ENCODE measurements around the gene MTNR1B.

MTNR1B gene

GRCh38 chr11:93020248-93021046 lies 51.0 kb downstream of the MTNR1B start:
- Histone ChIP-seq H2AK5ac (ENCODE audit: low read length, severe bottlenecking) (no peak overlapping the region), H3K9ac (ENCODE audit: low read length) (peak overlapping the region; percentile 66), H2BK5ac (ENCODE audit: low read depth, low read length, poor library complexity, severe bottlenecking) (peak overlapping the region; percentile 89), H3K4me1 (ENCODE audit: control insufficient read depth, insufficient read depth, low read depth, low read length) (peaks cover 9% of the 10 kb centered on the region), H3K4ac (ENCODE audit: low read depth in 1 of 2, low read length in 2 of 2) (peak overlapping the region in 1 of 2 experiments; percentile 24), H3K4me3 (ENCODE audit: insufficient read depth in 1 of 2, low read depth in 1 of 2, low read length in 2 of 2) (no peak overlapping the region), H3K36me3 (ENCODE audit: control insufficient read depth in 1 of 2, insufficient read depth in 2 of 2, low read depth in 1 of 2, low read length in 2 of 2) (no peaks in the 10 kb centered on the region), H4K91ac (ENCODE audit: low read length) (no peak overlapping the region), H3K9me3 (ENCODE audit: control insufficient read depth, low read length) (no peaks in the 10 kb centered on the region), H4K8ac (ENCODE audit: low read length) (no peak overlapping the region), H3K23ac (ENCODE audit: low read length in 2 of 2) (no peak overlapping the region), H3K14ac (ENCODE audit: low read length in 2 of 2) (no peak overlapping the region), H3K4me2 (ENCODE audit: low read length, poor library complexity, severe bottlenecking) (peak overlapping the region; percentile 36), H3K18ac (ENCODE audit: low read depth in 1 of 2, low read length in 2 of 2) (no peak overlapping the region), H3K27me3 (ENCODE audit: control insufficient read depth in 1 of 2, insufficient read depth in 1 of 2, low read length in 2 of 2) (no peaks in the 10 kb centered on the region), H2AFZ (ENCODE audit: low read depth, low read length) (no peak overlapping the region), H2BK15ac (ENCODE audit: low read depth, poor library complexity, severe bottlenecking) (no peak overlapping the region), H2BK120ac (ENCODE audit: low read depth, low read length) (no peak overlapping the region), H3K27ac (ENCODE audit: low read length, poor library complexity, severe bottlenecking) (peak overlapping the region; percentile 92), H3K79me1 (replicated peaks; ENCODE audit: low read length, poor library complexity, severe bottlenecking) (no peaks in the 10 kb centered on the region), H2BK12ac (ENCODE audit: low read length in 2 of 2) (no peak overlapping the region)
- peak; percentile 72 for DNase-seq
- 22% methylated on average over 4 of the region's 5 CpGs for WGBS

GRCh38 chr11:93024369-93024768 lies 54.9 kb downstream of the MTNR1B start:
- 73% methylated on average over 1 of the region's 1 CpG for WGBS
- Histone ChIP-seq H3K79me1 (replicated peaks; ENCODE audit: low read length, poor library complexity, severe bottlenecking) (no peaks in the 10 kb centered on the region), H2BK15ac (ENCODE audit: low read depth, poor library complexity, severe bottlenecking) (no peak overlapping the region), H2BK12ac (ENCODE audit: low read length in 2 of 2) (no peak overlapping the region), H4K91ac (ENCODE audit: low read length) (no peak overlapping the region), H3K18ac (ENCODE audit: low read depth in 1 of 2, low read length in 2 of 2) (no peak overlapping the region), H3K36me3 (ENCODE audit: control insufficient read depth in 1 of 2, insufficient read depth in 2 of 2, low read depth in 1 of 2, low read length in 2 of 2) (no peaks in the 10 kb centered on the region), H3K4ac (ENCODE audit: low read depth in 1 of 2, low read length in 2 of 2) (no peak overlapping the region), H2AK5ac (ENCODE audit: low read length, severe bottlenecking) (no peak overlapping the region), H3K9ac (ENCODE audit: low read length) (no peak overlapping the region), H3K23ac (ENCODE audit: low read length in 2 of 2) (no peak overlapping the region), H4K8ac (ENCODE audit: low read length) (no peak overlapping the region), H3K27ac (ENCODE audit: low read length, poor library complexity, severe bottlenecking) (no peak overlapping the region), H3K27me3 (ENCODE audit: control insufficient read depth in 1 of 2, insufficient read depth in 1 of 2, low read length in 2 of 2) (no peaks in the 10 kb centered on the region), H3K4me3 (ENCODE audit: insufficient read depth in 1 of 2, low read depth in 1 of 2, low read length in 2 of 2) (no peak overlapping the region), H3K4me1 (ENCODE audit: control insufficient read depth, insufficient read depth, low read depth, low read length) (peaks cover 9% of the 10 kb centered on the region), H2AFZ (ENCODE audit: low read depth, low read length) (no peak overlapping the region), H3K4me2 (ENCODE audit: low read length, poor library complexity, severe bottlenecking) (no peak overlapping the region), H2BK120ac (ENCODE audit: low read depth, low read length) (no peak overlapping the region), H3K9me3 (ENCODE audit: control insufficient read depth, low read length) (no peaks in the 10 kb centered on the region), H2BK5ac (ENCODE audit: low read depth, low read length, poor library complexity, severe bottlenecking) (no peak overlapping the region), H3K14ac (ENCODE audit: low read length in 2 of 2) (no peak overlapping the region)
- DNase-seq: no peak

- H2BK15ac ChIP-seq (ENCODE audit: low read depth, poor library complexity, severe bottlenecking): no peak overlapping the region
- H3K18ac ChIP-seq (ENCODE audit: low read depth in 1 of 2, low read length in 2 of 2): no peak overlapping the region
- no peak overlapping the region for H2BK12ac ChIP-seq (ENCODE audit: low read length in 2 of 2)
- H3K14ac ChIP-seq (ENCODE audit: low read length in 2 of 2): no peak overlapping the region
- WGBS: 88% methylated on average over 3 of the region's 3 CpGs
- no peak overlapping the region for H3K4me2 ChIP-seq (ENCODE audit: low read length, poor library complexity, severe bottlenecking)
- no peak overlapping the region for H4K8ac ChIP-seq (ENCODE audit: low read length)
- H3K4me1 ChIP-seq (ENCODE audit: control insufficient read depth, insufficient read depth, low read depth, low read length): peaks cover 8% of the 10 kb centered on the region
- H3K23ac ChIP-seq (ENCODE audit: low read length in 2 of 2): no peak overlapping the region
- DNase-seq: no peak
- no peaks in the 10 kb centered on the region for H3K27me3 ChIP-seq (ENCODE audit: control insufficient read depth in 1 of 2, insufficient read depth in 1 of 2, low read length in 2 of 2)
- H3K4ac ChIP-seq (ENCODE audit: low read depth in 1 of 2, low read length in 2 of 2): no peak overlapping the region
- H2AFZ ChIP-seq (ENCODE audit: low read depth, low read length): no peak overlapping the region
- H3K4me3 ChIP-seq (ENCODE audit: insufficient read depth in 1 of 2, low read depth in 1 of 2, low read length in 2 of 2): no peak overlapping the region
- H2BK120ac ChIP-seq (ENCODE audit: low read depth, low read length): no peak overlapping the region
- no peak overlapping the region for H3K27ac ChIP-seq (ENCODE audit: low read length, poor library complexity, severe bottlenecking)
- no peak overlapping the region for H3K9ac ChIP-seq (ENCODE audit: low read length)
- H2AK5ac ChIP-seq (ENCODE audit: low read length, severe bottlenecking): no peak overlapping the region
- no peaks in the 10 kb centered on the region for H3K79me1 ChIP-seq (replicated peaks; ENCODE audit: low read length, poor library complexity, severe bottlenecking)
- H3K9me3 ChIP-seq (ENCODE audit: control insufficient read depth, low read length): no peaks in the 10 kb centered on the region
- no peaks in the 10 kb centered on the region for H3K36me3 ChIP-seq (ENCODE audit: control insufficient read depth in 1 of 2, insufficient read depth in 2 of 2, low read depth in 1 of 2, low read length in 2 of 2)
- no peak overlapping the region for H2BK5ac ChIP-seq (ENCODE audit: low read depth, low read length, poor library complexity, severe bottlenecking)
- no peak overlapping the region for H4K91ac ChIP-seq (ENCODE audit: low read length)
Measured at GRCh38 chr11:93025558-93026255, 56.3 kb downstream of the MTNR1B start.

DNA sequence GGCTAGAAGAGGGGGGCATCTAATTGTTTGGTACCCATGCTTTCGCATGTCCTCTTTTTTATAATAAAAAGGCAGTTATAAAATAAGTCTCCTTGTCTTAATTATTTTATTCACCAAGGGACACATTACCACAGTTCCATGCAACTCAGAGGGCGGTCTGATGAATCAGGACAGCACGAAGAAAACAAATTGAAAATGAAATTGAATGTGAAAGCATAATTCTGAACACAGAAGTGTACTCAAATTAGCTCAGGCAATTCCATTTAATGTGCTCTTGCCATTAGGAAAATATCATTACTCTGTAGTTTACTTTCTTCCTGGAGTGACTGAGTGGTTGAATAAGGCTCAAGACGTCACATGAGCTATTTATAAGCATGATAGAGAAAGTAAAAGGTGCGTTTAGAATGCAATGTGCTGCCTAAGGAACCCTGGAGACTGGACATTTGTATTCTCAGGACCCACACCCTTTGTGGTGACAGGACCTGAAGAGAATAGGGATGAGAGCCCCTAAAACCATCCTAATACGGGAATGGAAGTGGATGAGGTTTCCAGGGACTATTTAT lies 59.6 kb downstream of the MTNR1B start:
- no peak overlapping the region for H4K8ac ChIP-seq (ENCODE audit: low read length)
- no peak overlapping the region for H3K23ac ChIP-seq (ENCODE audit: low read length in 2 of 2)

More for the DNA sequence above, 59.6 kb downstream of the MTNR1B start:
- no peak overlapping the region for H3K4me3 ChIP-seq (ENCODE audit: insufficient read depth in 1 of 2, low read depth in 1 of 2, low read length in 2 of 2)
- H3K4me1 ChIP-seq (ENCODE audit: control insufficient read depth, insufficient read depth, low read depth, low read length): peaks cover 7% of the 10 kb centered on the region
- no peak for DNase-seq
- no peaks in the 10 kb centered on the region for H3K36me3 ChIP-seq (ENCODE audit: control insufficient read depth in 1 of 2, insufficient read depth in 2 of 2, low read depth in 1 of 2, low read length in 2 of 2)
- no peak overlapping the region for H3K9ac ChIP-seq (ENCODE audit: low read length)
- H3K4me2 ChIP-seq (ENCODE audit: low read length, poor library complexity, severe bottlenecking): no peak overlapping the region
- H2AK5ac ChIP-seq (ENCODE audit: low read length, severe bottlenecking): no peak overlapping the region
- no peaks in the 10 kb centered on the region for H3K9me3 ChIP-seq (ENCODE audit: control insufficient read depth, low read length)
- H3K4ac ChIP-seq (ENCODE audit: low read depth in 1 of 2, low read length in 2 of 2): no peak overlapping the region
- H3K79me1 ChIP-seq (replicated peaks; ENCODE audit: low read length, poor library complexity, severe bottlenecking): no peaks in the 10 kb centered on the region
- H3K27me3 ChIP-seq (ENCODE audit: control insufficient read depth in 1 of 2, insufficient read depth in 1 of 2, low read length in 2 of 2): no peaks in the 10 kb centered on the region
- no peak overlapping the region for H4K91ac ChIP-seq (ENCODE audit: low read length)
- H3K18ac ChIP-seq (ENCODE audit: low read depth in 1 of 2, low read length in 2 of 2): no peak overlapping the region
- H2BK15ac ChIP-seq (ENCODE audit: low read depth, poor library complexity, severe bottlenecking): no peak overlapping the region
- WGBS: 91% methylated on average over 3 of the region's 6 CpGs
- no peak overlapping the region for H2BK5ac ChIP-seq (ENCODE audit: low read depth, low read length, poor library complexity, severe bottlenecking)
- no peak overlapping the region for H3K14ac ChIP-seq (ENCODE audit: low read length in 2 of 2)
- no peak overlapping the region for H2AFZ ChIP-seq (ENCODE audit: low read depth, low read length)
- no peak overlapping the region for H2BK12ac ChIP-seq (ENCODE audit: low read length in 2 of 2)
- no peak overlapping the region for H3K27ac ChIP-seq (ENCODE audit: low read length, poor library complexity, severe bottlenecking)
- H2BK120ac ChIP-seq (ENCODE audit: low read depth, low read length): no peak overlapping the region

Data from mesenchymal stem cell (in vitro differentiated cells and primary cell).